Smooth muscle cell (in vitro differentiated cells): ENCODE results near the gene SPDYE6. TPM values are rescaled to one million over a fixed set of nuclear protein-coding genes. Genes with fewer than 3 reads are reported as not detected.
"Not testable (repeated sequence)": the region's sequence is repeated elsewhere in the genome, so short reads cannot be mapped to it uniquely, and the experiment has no call there.

Experiments
- DNase-seq: peaks from one replicate; lab custom pipeline; 2025; ENCODE audit not compliant: unreplicated experiment; lab: John Stamatoyannopoulos, UW
- H2AFZ ChIP-seq: fragments of 200-600 bp; sonication (generic); 2 replicates; pipeline ENCODE4 v1.6.0; 2016; ENCODE audit warnings: antibody characterized with exemption, low read depth, mild to moderate bottlenecking
- H3F3A ChIP-seq: fragments of 200-600 bp; sonication (generic); 2 replicates; pipeline ENCODE4 v1.6.0; 2017; ENCODE audit warnings: antibody characterized with exemption, low read depth
- H3K27ac ChIP-seq: fragments of 200-600 bp; sonication (generic); 2 replicates; pipeline ENCODE4 v1.5.1; 2016; ENCODE audit warnings: low read depth, mild to moderate bottlenecking
- H3K27me3 ChIP-seq: fragments of 200-600 bp; sonication (generic); 2 replicates; pipeline ENCODE4 v1.6.1; 2016; ENCODE audit warnings: low read depth, mild to moderate bottlenecking
- H3K36me3 ChIP-seq: fragments of 200-600 bp; sonication (generic); 2 replicates; pipeline ENCODE4 v1.5.1; 2016; ENCODE audit warnings: low read depth
- H3K4me1 ChIP-seq: fragments of 200-600 bp; sonication (generic); 2 replicates; pipeline ENCODE4 v1.5.1; 2016; ENCODE audit warnings: low read depth
- H3K4me2 ChIP-seq: fragments of 200-600 bp; sonication (generic); 2 replicates; pipeline ENCODE4 v1.6.0; 2016; ENCODE audit warnings: mild to moderate bottlenecking
- H3K4me3 ChIP-seq: fragments of 200-600 bp; sonication (generic); 2 replicates; pipeline ENCODE4 v1.5.1; 2016; ENCODE audit warnings: mild to moderate bottlenecking
- H3K79me2 ChIP-seq: fragments of 200-600 bp; sonication (generic); 2 replicates; pipeline ENCODE4 v1.6.0; 2016; ENCODE audit warnings: low read depth, mild to moderate bottlenecking
- H3K9ac ChIP-seq: fragments of 200-600 bp; sonication (generic); 2 replicates; pipeline ENCODE4 v1.6.0; 2016; ENCODE audit warnings: low read depth
- H3K9me3 ChIP-seq: fragments of 200-600 bp; sonication (generic); replicated peaks from 2 replicates; pipeline ENCODE4 v1.5.1; 2016; ENCODE audit warnings: low read depth
- H4K20me1 ChIP-seq: fragments of 200-600 bp; sonication (generic); 2 replicates; pipeline ENCODE4 v1.6.0; 2016; ENCODE audit warnings: low read depth
- WGBS: methylation state at CpG from one replicate; pipeline ENCODE4 v1.1.7; 2016; ENCODE audit warnings: low lambda C conversion rate; 5-methylcytosine and 5-hydroxymethylcytosine counted together
- polyA plus RNA-seq: library from polyadenylated mRNA; unstranded; fragments of >200 nt; fragmentation: Nextera tagmentation; extraction: Ambion mirVana; gene quantifications from 2 replicates; pipeline ENCODE4 v1.2.1, GENCODE V29; 2016
- total RNA-seq: library from RNA; depleted of rRNA; stranded (reverse); fragments of >200 nt; gene quantifications from 2 replicates; pipeline ENCODE4 v1.2.3, GENCODE V29; 2014

The SPDYE6 gene
- total and polyA plus RNA-seq, 2 experiments from 2014 or later, result not detected

DNA sequence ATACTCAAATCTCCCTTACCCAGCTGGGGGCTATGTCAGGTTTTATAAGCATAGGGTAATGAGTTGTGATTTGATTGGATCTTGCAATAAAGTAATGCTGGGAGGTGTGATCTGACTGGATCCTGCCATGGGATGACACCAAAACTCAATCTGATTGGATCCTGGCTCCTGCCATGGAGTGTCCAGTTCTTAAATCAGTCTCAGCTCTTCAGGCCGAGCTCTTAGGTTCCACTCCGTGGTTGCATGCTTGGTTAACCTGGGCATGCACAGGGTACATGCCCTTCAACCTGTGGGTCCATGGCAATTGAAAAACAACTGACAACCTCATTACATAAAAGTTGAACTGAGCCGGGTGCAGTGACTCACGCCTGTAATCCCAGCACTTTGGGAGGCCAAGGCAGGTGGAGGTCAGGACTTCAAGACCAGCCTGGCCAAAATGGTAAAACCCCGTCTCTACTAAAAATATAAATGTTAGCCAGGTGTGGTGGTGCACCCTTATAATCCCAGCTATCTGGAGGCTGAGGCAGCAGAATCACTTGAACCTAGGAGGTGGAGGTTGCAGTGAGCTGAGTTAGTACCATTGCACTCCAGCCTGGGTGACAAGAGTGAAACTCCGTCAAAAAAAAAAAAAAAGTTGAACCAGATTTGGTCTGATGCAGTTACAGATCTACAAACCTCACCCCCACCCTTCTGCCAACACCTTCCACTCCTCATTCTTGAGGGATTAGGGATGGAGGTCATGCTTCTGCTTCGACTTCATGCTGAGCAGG lies 15.5 kb downstream of the SPDYE6 start:
- H2AFZ ChIP-seq, H3K4me3 ChIP-seq, H3K9me3 ChIP-seq, H3K36me3 ChIP-seq, H3K27ac ChIP-seq, H4K20me1 ChIP-seq, H3K79me2 ChIP-seq, H3K9ac ChIP-seq, H3K4me1 ChIP-seq, DNase-seq, H3F3A ChIP-seq, H3K27me3 ChIP-seq, H3K4me2 ChIP-seq: not testable (repeated sequence)
- 90% methylated on average over 5 of the region's 7 CpGs for WGBS

DNA sequence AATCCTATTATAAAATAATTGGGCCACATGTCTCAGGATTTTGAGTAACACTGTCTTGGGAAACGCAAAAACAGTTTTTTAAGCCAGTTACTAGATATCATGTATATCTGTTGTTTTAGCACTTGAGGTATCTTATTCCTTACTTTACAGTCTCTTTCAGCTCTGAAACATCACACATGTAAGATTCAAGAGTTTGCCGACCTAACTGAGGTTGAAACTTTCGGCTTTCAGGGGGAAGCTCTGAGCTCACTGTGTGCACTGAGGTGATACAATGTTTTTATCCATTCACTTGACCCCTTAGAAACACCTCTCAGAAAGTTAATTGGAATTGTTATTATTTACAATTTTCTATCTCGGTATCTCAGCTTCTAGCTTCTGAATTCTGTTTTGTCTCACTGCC lies 18.8 kb downstream of the SPDYE6 start:
- not testable (repeated sequence) for H3K9me3 ChIP-seq, H3K36me3 ChIP-seq, H2AFZ ChIP-seq, H3K79me2 ChIP-seq, H3K4me3 ChIP-seq, H3K4me1 ChIP-seq, H3F3A ChIP-seq, H3K27ac ChIP-seq, H3K4me2 ChIP-seq, DNase-seq, H4K20me1 ChIP-seq, H3K27me3 ChIP-seq, H3K9ac ChIP-seq
- WGBS, result 92% methylated on average over 4 of the region's 4 CpGs

- not testable (repeated sequence) for H3K4me1 ChIP-seq, DNase-seq, H3K9ac ChIP-seq, H4K20me1 ChIP-seq, H3K9me3 ChIP-seq, H3K36me3 ChIP-seq, H3F3A ChIP-seq, H3K4me2 ChIP-seq, H3K27ac ChIP-seq, H3K79me2 ChIP-seq, H3K4me3 ChIP-seq, H3K27me3 ChIP-seq, H2AFZ ChIP-seq
- WGBS, result 87% methylated on average over 7 of the region's 8 CpGs
Measured at GRCh38 chr7:102337002-102337401, 19.2 kb downstream of the SPDYE6 start.

GRCh38 chr7:102335574-102335973 lies 20.7 kb downstream of the SPDYE6 start:
- not testable (repeated sequence) for H3K9me3 ChIP-seq, H3K4me2 ChIP-seq, H3K27ac ChIP-seq, H2AFZ ChIP-seq, H3K36me3 ChIP-seq, H3K4me3 ChIP-seq, H3K4me1 ChIP-seq, H3K27me3 ChIP-seq, H3F3A ChIP-seq, H3K79me2 ChIP-seq, H3K9ac ChIP-seq, H4K20me1 ChIP-seq, DNase-seq
- 95% methylated on average over 7 of the region's 7 CpGs for WGBS

GRCh38 chr7:102330666-102331460 lies 25.4 kb downstream of the SPDYE6 start:
- H2AFZ ChIP-seq, H3F3A ChIP-seq, H3K36me3 ChIP-seq, H3K79me2 ChIP-seq, H3K4me1 ChIP-seq, H3K27me3 ChIP-seq, DNase-seq, H3K9me3 ChIP-seq, H3K27ac ChIP-seq, H3K4me3 ChIP-seq, H4K20me1 ChIP-seq, H3K4me2 ChIP-seq, H3K9ac ChIP-seq: not testable (repeated sequence)
- WGBS, result 68% methylated on average over 8 of the region's 8 CpGs

- H3K4me3 ChIP-seq, H3K9ac ChIP-seq, H3K4me1 ChIP-seq, H3K36me3 ChIP-seq, H3K79me2 ChIP-seq, H2AFZ ChIP-seq, H3F3A ChIP-seq, H3K9me3 ChIP-seq, DNase-seq, H3K4me2 ChIP-seq, H4K20me1 ChIP-seq, H3K27me3 ChIP-seq, H3K27ac ChIP-seq: not testable (repeated sequence)
- WGBS, result 79% methylated on average over 9 of the region's 9 CpGs
Measured at GRCh38 chr7:102329366-102329765, 26.9 kb downstream of the SPDYE6 start.

DNA sequence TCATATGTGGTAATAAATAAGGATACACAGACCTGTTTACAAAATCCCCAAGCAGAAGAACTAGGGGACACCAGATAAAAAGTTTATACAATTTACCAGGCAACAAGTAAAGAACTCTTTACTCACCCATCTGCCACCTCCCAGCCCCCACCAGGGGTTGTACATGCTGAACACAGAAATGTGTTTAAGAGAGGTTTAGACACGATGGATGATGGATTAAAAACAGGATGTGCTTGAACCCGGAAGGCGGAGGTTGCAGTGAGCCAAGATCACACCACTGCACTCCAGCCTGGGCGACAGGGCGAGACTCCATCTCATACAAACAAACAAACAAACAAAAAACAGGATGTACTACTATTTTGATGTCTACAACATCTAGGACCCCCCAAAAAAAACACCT lies 27.4 kb downstream of the SPDYE6 start:
- H3K27ac ChIP-seq, H3K36me3 ChIP-seq, H3K79me2 ChIP-seq, H3K4me2 ChIP-seq, H3F3A ChIP-seq, H3K4me1 ChIP-seq, H2AFZ ChIP-seq, H3K27me3 ChIP-seq, H3K9ac ChIP-seq, H4K20me1 ChIP-seq, H3K9me3 ChIP-seq, H3K4me3 ChIP-seq, DNase-seq: not testable (repeated sequence)
- 98% methylated on average over 4 of the region's 5 CpGs for WGBS

DNA sequence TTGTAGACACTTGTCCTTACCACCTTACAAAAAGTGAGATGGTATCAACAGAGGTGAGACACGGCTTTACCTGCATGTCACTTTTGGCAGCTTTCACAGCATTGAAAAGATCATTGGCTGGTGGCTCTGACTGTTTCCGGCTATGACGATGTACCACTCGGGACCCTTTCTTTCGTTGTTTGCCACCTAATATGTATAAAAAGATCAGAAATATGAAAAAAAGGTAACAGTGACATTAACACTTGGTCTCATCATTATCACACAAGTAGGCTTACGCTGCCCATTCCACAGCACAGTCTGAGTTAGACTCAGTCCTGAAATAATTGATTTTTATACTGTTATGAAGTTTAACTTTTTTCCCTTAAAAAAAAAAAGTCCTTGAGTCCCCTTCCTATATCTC lies 29.1 kb downstream of the SPDYE6 start:
- not testable (repeated sequence) for H3K4me1 ChIP-seq, H3K79me2 ChIP-seq, H3K27me3 ChIP-seq, DNase-seq, H3K27ac ChIP-seq, H3K9ac ChIP-seq, H2AFZ ChIP-seq, H3K36me3 ChIP-seq, H3F3A ChIP-seq, H3K4me2 ChIP-seq, H3K9me3 ChIP-seq, H4K20me1 ChIP-seq, H3K4me3 ChIP-seq
- 92% methylated on average over 6 of the region's 6 CpGs for WGBS
